K562 (cell line): ENCODE results near the gene ACTR5. TPM values are rescaled to one million over a fixed set of nuclear protein-coding genes. Genes with fewer than 3 reads are reported as not detected.

ENCODE experiments used
- ATAC-seq: fragments of 200-7000 bp; cut with Tn5 transposase; 3 replicates; pipeline ENCODE4 v1.9.1; 2020; ENCODE audit warnings: moderate library complexity
- BruUV-seq: library from RNA; stranded (reverse); fragments of 400-500 nt; replicated peaks from 2 replicates; lab custom pipeline; 2021; lab: Mats Ljungman, UMichigan
- CTCF ChIA-PET: fragments of 300-600 bp; formaldehyde crosslinking; extraction: SDS; loops from one replicate; lab custom pipeline; 2021; ENCODE audit warnings: low intra/inter-chr PET ratio; lab: Yijun Ruan, JAX
- POLR2A ChIA-PET: fragments of 300-600, 350-650 bp; sonication (Branson Sonifier 250); formaldehyde crosslinking; extraction: SDS; loops from one replicate; lab custom pipeline; 2021; ENCODE audit warnings: antibody characterized with exemption, inconsistent platforms; lab: Yijun Ruan, JAX
- DNase-seq, 4 experiments: peaks; one replicate each; pipeline versions ENCODE4 v3.0.0 to v3.0.0-alpha.2; 2011 to 2018; ENCODE audit warnings: low spot score in 3 of 4, mixed read lengths in 3 of 4; ENCODE audit errors: extremely low read depth in 1 of 4
- FAIRE-seq: peaks from 2 replicates; lab custom pipeline; 2011; peaks lifted over from hg19 to GRCh38; lab: Jason Lieb, UNC
- H2AFZ ChIP-seq: 2 replicates; pipeline ENCODE4 v1.6.0; 2011; ENCODE audit warnings: low read depth, low read length, control low read depth, inconsistent platforms
- H3K27ac ChIP-seq: fragments of 200-600 bp; 3 replicates; pipeline ENCODE4 v1.8.0; 2011; ENCODE audit warnings: low read depth, mild to moderate bottlenecking, control low read depth, inconsistent platforms, low read length, moderate library complexity, mixed read lengths; ENCODE audit errors: extremely low read depth
- H3K27me3 ChIP-seq, 2 experiments: fragments of 300-600 bp in 1 of 2; 2 replicates in 1 of 2; 3 replicates in 1 of 2; pipeline versions ENCODE4 v1.6.0 to v1.8.0; 2011; ENCODE audit warnings: inconsistent platforms in 2 of 2, low read length in 2 of 2, mild to moderate bottlenecking in 1 of 2, mixed read lengths in 1 of 2, moderate library complexity in 1 of 2; ENCODE audit not compliant: control insufficient read depth in 2 of 2, insufficient read depth in 2 of 2
- H3K36me3 ChIP-seq: fragments of 300-600 bp; 3 replicates; pipeline ENCODE4 v1.8.0; 2011; ENCODE audit warnings: mild to moderate bottlenecking, low read length, inconsistent platforms; ENCODE audit not compliant: control insufficient read depth, insufficient read depth
- H3K4me1 ChIP-seq, 2 experiments: fragments of 200-600 bp in 1 of 2; replicated peaks in 1 of 2; 2 replicates in 1 of 2; 3 replicates in 1 of 2; pipeline versions ENCODE4 v1.5.1 to v1.8.0; 2011; ENCODE audit warnings: inconsistent platforms in 2 of 2, low read length in 2 of 2, mild to moderate bottlenecking in 1 of 2, mixed read lengths in 1 of 2, moderate library complexity in 1 of 2; ENCODE audit not compliant: control insufficient read depth in 2 of 2, insufficient read depth in 2 of 2
- H3K4me2 ChIP-seq: 2 replicates; pipeline ENCODE4 v1.6.1; 2011; ENCODE audit warnings: low read length, control low read depth, inconsistent platforms, mixed read lengths; ENCODE audit not compliant: insufficient read depth
- H3K4me3 ChIP-seq: fragments of 200-600 bp; sonication (generic), shearing (Covaris generic); 2 replicates; pipeline ENCODE4 v1.5.1; 2016; ENCODE audit warnings: control low read depth, inconsistent platforms
- H3K79me2 ChIP-seq: fragments of 200-600 bp; 3 replicates; pipeline ENCODE4 v1.8.0; 2011; ENCODE audit warnings: low read length, inconsistent platforms; ENCODE audit not compliant: control insufficient read depth, insufficient read depth
- H3K9ac ChIP-seq, 2 experiments: 2 replicates each; pipeline versions ENCODE4 v1.6.0 to v1.6.1; 2011; ENCODE audit warnings: low read depth in 2 of 2, low read length in 2 of 2, control low read depth in 1 of 2, inconsistent platforms in 1 of 2, mild to moderate bottlenecking in 1 of 2, mixed read lengths in 1 of 2; ENCODE audit not compliant: insufficient read depth in 1 of 2
- H3K9me1 ChIP-seq: one replicate; pipeline ENCODE4 v1.6.0; 2011; ENCODE audit warnings: inconsistent platforms, mild to moderate bottlenecking, low read length, moderate library complexity; ENCODE audit not compliant: control insufficient read depth, insufficient read depth
- H3K9me3 ChIP-seq: replicated peaks from 2 replicates; pipeline ENCODE4 v1.5.1; 2011; ENCODE audit warnings: low read depth, low read length, inconsistent platforms; ENCODE audit not compliant: control insufficient read depth, insufficient read depth
- H4K20me1 ChIP-seq: replicated peaks from 2 replicates; pipeline ENCODE4 v1.6.1; 2011; ENCODE audit warnings: low read length, inconsistent platforms, mixed read lengths; ENCODE audit not compliant: control insufficient read depth, insufficient read depth
- FOSL1 ChIP-seq: fragments of 200-800 bp; sonication (Bioruptor generic); conservative IDR thresholded peaks from 2 replicates; pipeline ENCODE4 v1.6.1; 2016; ENCODE audit warnings: missing genetic modification characterization, missing compliant biosample characterization
- FOXK2 ChIP-seq, 2 experiments: fragments of 450-650 bp; IDR thresholded peaks in 1 of 2; conservative IDR thresholded peaks in 1 of 2; 2 replicates each; pipeline ENCODE4 v1.6.1; 2016; ENCODE audit warnings: low read depth in 2 of 2, mild to moderate bottlenecking in 1 of 2
- FOXM1 ChIP-seq, 2 experiments: fragments of 450-650 bp in 1 of 2; sonication (generic) in 1 of 2; formaldehyde crosslinking in 1 of 2; IDR thresholded peaks; 2 replicates each; pipeline versions ENCODE4 v1.6.1 to v1.9.0; 2017 to 2022; ENCODE audit warnings: low read depth in 2 of 2, mild to moderate bottlenecking in 2 of 2, missing genetic modification reagents in 1 of 2, moderate library complexity in 1 of 2
- KDM5B ChIP-seq: fragments of 200-600 bp; sonication (generic); IDR thresholded peaks from 2 replicates; pipeline ENCODE4 v1.6.1; 2012; ENCODE audit warnings: low read depth, mild to moderate bottlenecking, moderate library complexity, low read length, control low read depth, inconsistent platforms; ENCODE audit not compliant: insufficient replicate concordance
- MAZ ChIP-seq, 2 experiments: fragments of 450-650 bp in 1 of 2; sonication (generic) in 1 of 2; formaldehyde crosslinking; IDR thresholded peaks in 1 of 2; conservative IDR thresholded peaks in 1 of 2; 2 replicates each; pipeline versions ENCODE4 v1.4.0 to v1.5.0; 2020; ENCODE audit warnings: mild to moderate bottlenecking in 1 of 2, missing genetic modification reagents in 1 of 2
- MIER1 ChIP-seq: fragments of 450-650 bp; IDR thresholded peaks from 2 replicates; pipeline ENCODE4 v1.6.1; 2016; ENCODE audit warnings: antibody characterized with exemption, mild to moderate bottlenecking, low read depth
- NR1H2 ChIP-seq: sonication (generic); formaldehyde crosslinking; IDR thresholded peaks from 2 replicates; pipeline ENCODE4 v1.4.0; 2020; ENCODE audit warnings: mild to moderate bottlenecking, missing genetic modification reagents
- PHB2 ChIP-seq: fragments of 450-650 bp; IDR thresholded peaks from 2 replicates; pipeline ENCODE4 v1.6.1; 2017; ENCODE audit warnings: low read depth
- PTBP1 ChIP-seq: fragments of 200-400 bp; formaldehyde crosslinking; IDR thresholded peaks from 2 replicates; pipeline ENCODE4 v1.6.1; 2017; ENCODE audit warnings: low read depth, low read length
- RCOR1 ChIP-seq, 2 experiments: IDR thresholded peaks; 2 replicates each; pipeline ENCODE4 v1.6.1; 2012; ENCODE audit warnings: low read depth in 2 of 2, low read length in 2 of 2, borderline replicate concordance in 1 of 2, improper control_type of control experiment in 1 of 2
- ZNF354B ChIP-seq: fragments of 250-450 bp; sonication (Bioruptor Pico); IDR thresholded peaks from 2 replicates; pipeline ENCODE4 v1.4.0; 2020
- WGBS: fragments of 100-300 bp; shearing (Covaris generic); methylation state at CpG from one replicate; pipeline ENCODE4 v1.1.6; 2016; ENCODE audit warnings: low coverage, mixed read lengths; ENCODE audit not compliant: insufficient coverage; ENCODE audit errors: missing lambda C conversion rate; 5-methylcytosine and 5-hydroxymethylcytosine counted together
- in situ Hi-C: fragments of 300-500 bp; cut with MboI; formaldehyde crosslinking; loops from 4 replicates; pipeline ENCODE4 v1.15.0; 2018; ENCODE audit warnings: inconsistent platforms, mixed read lengths
- intact Hi-C: fragments of 100-400 bp; cut with micrococcal nuclease; formaldehyde crosslinking; loops from 2 replicates; pipeline ENCODE4 v1.14.2; 2022
- polyA plus RNA-seq, 8 experiments: library from polyadenylated mRNA; depleted of rRNA in 4 of 8; stranded (reverse) in 5 of 8; unstranded in 3 of 8; fragments of >200 nt; fragmentation: Nextera tagmentation in 2 of 8; fragmentation: Illumina TruSeq in 1 of 8; extraction: Ambion mirVana in 2 of 8; extraction: Trizol in 1 of 8; gene quantifications; 2 replicates each; pipeline versions ENCODE4 v1.2.1 to v1.2.3, GENCODE V29; 2011 to 2014; ENCODE audit warnings: inconsistent platforms in 1 of 8, missing spikeins in 1 of 8
- total RNA-seq, 7 experiments: library from RNA; depleted of rRNA in 6 of 7; stranded (reverse); fragments of >200 nt in 6 of 7; fragmentation: Illumina TruSeq in 2 of 7; extraction: Trizol in 2 of 7; gene quantifications; 2 replicates each; pipeline versions ENCODE4 v1.2.1 to v1.2.3, GENCODE V29; 2011 to 2021; ENCODE audit warnings: low replicate concordance in 1 of 7
- TF ChIP-seq, protein P1 (sequence below), 2 experiments: fragments of 450-650 bp; formaldehyde crosslinking in 1 of 2; IDR thresholded peaks; 2 replicates each; pipeline versions ENCODE4 v1.4.0 to v1.6.1; 2014 to 2020; ENCODE audit warnings: mild to moderate bottlenecking in 2 of 2, borderline replicate concordance in 1 of 2, low read depth in 1 of 2

The ACTR5 gene
- total and polyA plus RNA-seq, 9 of the 15 experiments (the other 6 are each of a cell fraction or from before 2014, with no cell fraction given), result 0.93 to 18.8 (median 12.9) TPM

DNA sequence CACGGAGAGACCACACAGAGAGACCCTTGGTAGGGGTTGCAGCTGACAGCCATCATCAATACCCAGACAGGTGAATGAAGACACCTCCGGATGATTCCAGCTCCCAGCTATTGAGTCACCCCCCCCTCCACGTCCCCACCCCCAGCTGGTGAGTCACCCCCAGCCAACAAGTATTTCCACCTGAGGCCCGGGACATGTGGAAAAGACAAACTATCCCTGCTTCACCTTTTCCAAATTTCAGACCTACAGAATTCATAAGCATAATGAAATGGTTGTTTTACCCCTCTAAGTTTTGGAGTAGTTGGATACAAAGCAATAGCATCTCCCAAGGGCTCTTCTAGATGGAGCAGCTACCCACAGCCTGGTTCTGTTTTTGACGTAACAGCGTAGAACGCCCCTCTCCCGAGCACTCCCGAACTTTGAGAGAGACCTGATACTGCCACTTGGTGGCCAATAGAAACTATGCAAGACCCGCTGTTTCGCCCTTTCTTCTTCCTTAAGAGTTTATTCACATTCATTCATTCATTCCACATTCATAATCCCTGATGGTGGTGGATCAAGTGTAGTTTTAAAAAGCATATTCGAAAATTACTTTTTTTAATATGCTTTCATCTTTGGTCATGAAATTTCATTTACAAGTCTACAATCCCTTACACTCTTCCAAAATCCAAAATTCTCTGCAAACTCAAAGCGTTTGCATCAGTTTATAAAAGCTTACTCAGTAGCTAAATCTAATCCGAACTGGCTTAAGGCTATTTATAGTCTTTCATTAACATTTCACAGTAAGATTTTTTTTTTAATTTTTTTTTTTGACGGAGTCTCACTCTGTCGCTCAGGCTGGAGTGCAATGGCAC is 42.2 kb downstream of the ACTR5 start:
- Histone ChIP-seq H3K27ac (no peak overlapping the region), H3K4me2 (no peak overlapping the region), H3K9me3 (no peaks in the 10 kb centered on the region), H3K79me2 (no peaks in the 10 kb centered on the region), H3K4me1 (no peaks in the 10 kb centered on the region), H3K27me3 (no peaks in the 10 kb centered on the region), H3K9ac (no peak overlapping the region), H3K4me3 (no peak overlapping the region), H3K36me3 (no peaks in the 10 kb centered on the region), H3K9me1 (no peaks in the 10 kb centered on the region), H2AFZ (peak overlapping the region; percentile 53; the same call in 1 of the 2 replicates), H4K20me1 (no peaks in the 10 kb centered on the region)
- DNase-seq (peak; percentile 61 to 79 (median 74)), FAIRE-seq (peak; percentile 88), ATAC-seq (peak; percentile 94)
- ChIA-PET CTCF (interaction anchor here (1.1 to 1.5 kb wide), 3 partner anchors 103 to 144 kb away, joined by 3 to 8 read pairs (median 7); no protein-coding TSS in a partner anchor), POLR2A (interaction anchor here (0.5 to 0.6 kb wide), 2 partner anchors 65 to 259 kb away, joined by 3 read pairs; no protein-coding TSS in a partner anchor)
- intact Hi-C loops, result loop anchor here (5.0 kb wide), 1 partner anchor 102 kb away; no protein-coding TSS in a partner anchor
- in situ Hi-C loops, result no loop called here
- BruUV-seq, result no TSS peak
- WGBS, result 18% methylated on average over 15 of the region's 16 CpGs
- TF ChIP-seq NR1H2 (CRISPR knock-in tag), result no peak
- peak; percentile 61 for TF ChIP-seq FOSL1 (tag)
- TF ChIP-seq, protein P1, sequence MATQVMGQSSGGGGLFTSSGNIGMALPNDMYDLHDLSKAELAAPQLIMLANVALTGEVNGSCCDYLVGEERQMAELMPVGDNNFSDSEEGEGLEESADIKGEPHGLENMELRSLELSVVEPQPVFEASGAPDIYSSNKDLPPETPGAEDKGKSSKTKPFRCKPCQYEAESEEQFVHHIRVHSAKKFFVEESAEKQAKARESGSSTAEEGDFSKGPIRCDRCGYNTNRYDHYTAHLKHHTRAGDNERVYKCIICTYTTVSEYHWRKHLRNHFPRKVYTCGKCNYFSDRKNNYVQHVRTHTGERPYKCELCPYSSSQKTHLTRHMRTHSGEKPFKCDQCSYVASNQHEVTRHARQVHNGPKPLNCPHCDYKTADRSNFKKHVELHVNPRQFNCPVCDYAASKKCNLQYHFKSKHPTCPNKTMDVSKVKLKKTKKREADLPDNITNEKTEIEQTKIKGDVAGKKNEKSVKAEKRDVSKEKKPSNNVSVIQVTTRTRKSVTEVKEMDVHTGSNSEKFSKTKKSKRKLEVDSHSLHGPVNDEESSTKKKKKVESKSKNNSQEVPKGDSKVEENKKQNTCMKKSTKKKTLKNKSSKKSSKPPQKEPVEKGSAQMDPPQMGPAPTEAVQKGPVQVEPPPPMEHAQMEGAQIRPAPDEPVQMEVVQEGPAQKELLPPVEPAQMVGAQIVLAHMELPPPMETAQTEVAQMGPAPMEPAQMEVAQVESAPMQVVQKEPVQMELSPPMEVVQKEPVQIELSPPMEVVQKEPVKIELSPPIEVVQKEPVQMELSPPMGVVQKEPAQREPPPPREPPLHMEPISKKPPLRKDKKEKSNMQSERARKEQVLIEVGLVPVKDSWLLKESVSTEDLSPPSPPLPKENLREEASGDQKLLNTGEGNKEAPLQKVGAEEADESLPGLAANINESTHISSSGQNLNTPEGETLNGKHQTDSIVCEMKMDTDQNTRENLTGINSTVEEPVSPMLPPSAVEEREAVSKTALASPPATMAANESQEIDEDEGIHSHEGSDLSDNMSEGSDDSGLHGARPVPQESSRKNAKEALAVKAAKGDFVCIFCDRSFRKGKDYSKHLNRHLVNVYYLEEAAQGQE (IDR thresholded peaks at IDR 0.05; ENCODE audit: borderline replicate concordance), result peak; percentile 59
- TF ChIP-seq, protein P1 (CRISPR knock-in tag; IDR thresholded peaks at IDR 0.05; ENCODE audit: low read depth), result no peak
- TF ChIP-seq RCOR1 (IDR thresholded peaks at IDR 0.05; ENCODE audit: borderline replicate concordance in 1 of 2, low read depth in 2 of 2, low read length in 2 of 2), result 0 out of 4 replicates have a peak, but pooled peaks of 1 of the 2 experiments have one; percentile 4
- 0 out of 4 replicates have a peak, but pooled peaks of 1 of the 2 experiments have one; percentile 31 for TF ChIP-seq MAZ (CRISPR knock-in tag; conservative IDR thresholded peaks at IDR 0.05 in 1 of 2, IDR thresholded peaks at IDR 0.05 in 1 of 2)
- no peak for TF ChIP-seq FOXK2 (conservative IDR thresholded peaks at IDR 0.05 in 1 of 2, IDR thresholded peaks at IDR 0.05 in 1 of 2; ENCODE audit: low read depth in 2 of 2)
- no peak for TF ChIP-seq KDM5B
- TF ChIP-seq FOXM1 (IDR thresholded peaks at IDR 0.05; ENCODE audit: low read depth), result no peak
- no peak for TF ChIP-seq FOXM1 (CRISPR knock-in tag; IDR thresholded peaks at IDR 0.05; ENCODE audit: low read depth)
- no peak for TF ChIP-seq ZNF354B
- no peak for TF ChIP-seq MIER1
- no peak for TF ChIP-seq PHB2
- no peak for TF ChIP-seq PTBP1
